Testis (tissue), 3 donors: ENCODE measurements around the gene TNS1. TPM values are rescaled to one million over a fixed set of nuclear protein-coding genes. Genes with fewer than 3 reads are reported as not detected.

Source experiments
- DNase-seq: peaks from one replicate; pipeline ENCODE4 v3.0.0-alpha.2; 2019
- H3K27ac ChIP-seq, 2 donors: fragments of 200-600 bp; sonication (generic); one replicate each; pipeline ENCODE4 v1.5.1; 2019
- H3K27me3 ChIP-seq: fragments of 200-600 bp; sonication (generic); one replicate; pipeline ENCODE4 v1.5.1; 2019
- H3K36me3 ChIP-seq: fragments of 200-600 bp; sonication (generic); one replicate; pipeline ENCODE4 v1.5.1; 2017; ENCODE audit warnings: low read depth; ENCODE audit errors: missing control alignments
- H3K4me1 ChIP-seq: fragments of 200-600 bp; sonication (generic); one replicate; pipeline ENCODE4 v1.5.1; 2019
- H3K4me3 ChIP-seq, 2 donors: fragments of 200-600 bp; sonication (generic); one replicate each; pipeline ENCODE4 v1.5.1; 2017 to 2019
- H3K9me3 ChIP-seq: fragments of 200-600 bp; sonication (generic); one replicate; pipeline ENCODE4 v1.5.1; 2017
- POLR2A ChIP-seq: fragments of 450-650 bp; IDR thresholded peaks from one replicate; pipeline ENCODE4 v1.6.1; 2017; ENCODE audit warnings: antibody characterized with exemption, mild to moderate bottlenecking, moderate library complexity
- WGBS, 2 donors: methylation state at CpG; one replicate each; pipeline ENCODE4 v1.1.5; 2018; 5-methylcytosine and 5-hydroxymethylcytosine counted together
- intact Hi-C: fragments of 100-400 bp; cut with DNase I; formaldehyde crosslinking; loops from one replicate; pipeline ENCODE4 v1.15.1; 2023; ENCODE audit warnings: low total_unique reads
- polyA plus RNA-seq: library from polyadenylated mRNA; stranded (reverse); fragments of 350-450 nt; fragmentation: Illumina TruSeq; extraction: RNeasy Lipid Tissue Mini Kit (QIAGEN cat#74804); gene quantifications from one replicate; pipeline ENCODE4 v1.2.3, GENCODE V29; 2014; ENCODE audit warnings: low read depth, low replicate concordance; ENCODE audit not compliant: insufficient read depth
- total RNA-seq, 2 donors: library from RNA; depleted of rRNA; stranded (reverse); fragments of >200 nt; gene quantifications; one replicate each; pipeline ENCODE4 v1.2.3, GENCODE V29; 2016
- TF ChIP-seq, protein P1 (sequence below), 3 experiments: fragments of 450-650 bp in 2 of 3; fragments of 200-600 bp in 1 of 3; sonication (generic) in 1 of 3; IDR thresholded peaks; one replicate each; pipeline ENCODE4 v1.5.1; 2016 to 2019; ENCODE audit warnings: antibody characterized with exemption in 3 of 3, mild to moderate bottlenecking in 2 of 3, moderate library complexity in 1 of 3

TNS1 gene
- total and polyA plus RNA-seq, 3 donors from 2014 or later = 75.9 to 256 (median 227) TPM

DNA sequence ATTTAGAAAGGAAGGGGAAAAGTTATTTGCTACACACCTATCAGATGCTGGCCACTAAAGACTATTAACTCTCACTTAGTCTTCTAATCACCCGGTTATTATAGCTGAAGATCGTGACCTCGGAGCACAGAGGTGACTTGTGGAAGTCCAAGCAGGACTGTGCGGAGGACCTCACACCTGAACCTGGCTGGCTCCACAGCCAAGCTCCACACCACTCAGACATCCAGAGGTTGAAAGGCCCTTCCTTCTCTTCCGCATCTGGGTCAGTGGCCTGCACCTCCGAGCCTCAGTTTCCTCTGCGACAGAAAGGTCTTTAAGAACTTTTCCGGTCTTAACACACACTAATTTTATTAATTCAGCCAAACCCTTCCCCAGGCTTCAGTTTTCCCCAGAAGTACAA lies 57.9 kb downstream of the TNS1 start:
- no peak for DNase-seq
- intact Hi-C loops = no loop called here
- Histone ChIP-seq H3K36me3 (no peaks in the 10 kb centered on the region), H3K4me3 (no peak overlapping the region), H3K27me3 (no peaks in the 10 kb centered on the region), H3K27ac (peak overlapping the region in 1 of 2 donors; percentile 59), H3K4me1 (peaks cover 26% of the 10 kb centered on the region), H3K9me3 (no peaks in the 10 kb centered on the region)
- 60 to 68% methylated on average over 8 of the region's 8 CpGs for WGBS, 2 donors
- no peak for TF ChIP-seq POLR2A
- TF ChIP-seq, protein P1, sequence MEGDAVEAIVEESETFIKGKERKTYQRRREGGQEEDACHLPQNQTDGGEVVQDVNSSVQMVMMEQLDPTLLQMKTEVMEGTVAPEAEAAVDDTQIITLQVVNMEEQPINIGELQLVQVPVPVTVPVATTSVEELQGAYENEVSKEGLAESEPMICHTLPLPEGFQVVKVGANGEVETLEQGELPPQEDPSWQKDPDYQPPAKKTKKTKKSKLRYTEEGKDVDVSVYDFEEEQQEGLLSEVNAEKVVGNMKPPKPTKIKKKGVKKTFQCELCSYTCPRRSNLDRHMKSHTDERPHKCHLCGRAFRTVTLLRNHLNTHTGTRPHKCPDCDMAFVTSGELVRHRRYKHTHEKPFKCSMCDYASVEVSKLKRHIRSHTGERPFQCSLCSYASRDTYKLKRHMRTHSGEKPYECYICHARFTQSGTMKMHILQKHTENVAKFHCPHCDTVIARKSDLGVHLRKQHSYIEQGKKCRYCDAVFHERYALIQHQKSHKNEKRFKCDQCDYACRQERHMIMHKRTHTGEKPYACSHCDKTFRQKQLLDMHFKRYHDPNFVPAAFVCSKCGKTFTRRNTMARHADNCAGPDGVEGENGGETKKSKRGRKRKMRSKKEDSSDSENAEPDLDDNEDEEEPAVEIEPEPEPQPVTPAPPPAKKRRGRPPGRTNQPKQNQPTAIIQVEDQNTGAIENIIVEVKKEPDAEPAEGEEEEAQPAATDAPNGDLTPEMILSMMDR (IDR thresholded peaks at IDR 0.05) = no peak

DNA sequence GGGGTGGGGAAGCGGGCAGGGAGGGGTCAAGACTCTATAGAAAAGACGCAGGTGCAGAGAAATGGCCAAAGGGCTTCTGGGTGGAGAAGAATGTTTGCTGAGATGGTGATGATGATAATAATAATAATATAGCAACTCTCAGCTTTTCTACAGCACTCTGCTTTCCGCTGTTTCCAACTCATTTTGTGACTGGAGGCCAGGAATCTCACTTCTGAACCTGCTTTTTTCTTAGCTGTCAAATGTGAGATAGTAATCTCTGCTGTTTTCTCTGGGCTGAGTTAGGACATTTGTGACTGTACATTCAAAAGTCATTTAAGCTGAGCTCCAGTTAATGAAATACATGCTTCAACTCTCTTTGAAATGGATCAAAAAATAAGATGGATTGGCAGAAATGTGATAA lies 58.4 kb downstream of the TNS1 start:
- H3K4me3 ChIP-seq = peak overlapping the region in 1 of 2 donors; percentile 77
- H3K9me3 ChIP-seq = no peaks in the 10 kb centered on the region
- peaks cover 21% of the 10 kb centered on the region for H3K4me1 ChIP-seq
- DNase-seq = no peak
- TF ChIP-seq, protein P1 (IDR thresholded peaks at IDR 0.05) = no peak
- TF ChIP-seq POLR2A = no peak
- 47 to 55% methylated on average over 3 of the region's 3 CpGs for WGBS, 2 donors
- no peaks in the 10 kb centered on the region for H3K36me3 ChIP-seq
- no peaks in the 10 kb centered on the region for H3K27me3 ChIP-seq
- no peak overlapping the region for H3K27ac ChIP-seq
- intact Hi-C loops = no loop called here

DNA sequence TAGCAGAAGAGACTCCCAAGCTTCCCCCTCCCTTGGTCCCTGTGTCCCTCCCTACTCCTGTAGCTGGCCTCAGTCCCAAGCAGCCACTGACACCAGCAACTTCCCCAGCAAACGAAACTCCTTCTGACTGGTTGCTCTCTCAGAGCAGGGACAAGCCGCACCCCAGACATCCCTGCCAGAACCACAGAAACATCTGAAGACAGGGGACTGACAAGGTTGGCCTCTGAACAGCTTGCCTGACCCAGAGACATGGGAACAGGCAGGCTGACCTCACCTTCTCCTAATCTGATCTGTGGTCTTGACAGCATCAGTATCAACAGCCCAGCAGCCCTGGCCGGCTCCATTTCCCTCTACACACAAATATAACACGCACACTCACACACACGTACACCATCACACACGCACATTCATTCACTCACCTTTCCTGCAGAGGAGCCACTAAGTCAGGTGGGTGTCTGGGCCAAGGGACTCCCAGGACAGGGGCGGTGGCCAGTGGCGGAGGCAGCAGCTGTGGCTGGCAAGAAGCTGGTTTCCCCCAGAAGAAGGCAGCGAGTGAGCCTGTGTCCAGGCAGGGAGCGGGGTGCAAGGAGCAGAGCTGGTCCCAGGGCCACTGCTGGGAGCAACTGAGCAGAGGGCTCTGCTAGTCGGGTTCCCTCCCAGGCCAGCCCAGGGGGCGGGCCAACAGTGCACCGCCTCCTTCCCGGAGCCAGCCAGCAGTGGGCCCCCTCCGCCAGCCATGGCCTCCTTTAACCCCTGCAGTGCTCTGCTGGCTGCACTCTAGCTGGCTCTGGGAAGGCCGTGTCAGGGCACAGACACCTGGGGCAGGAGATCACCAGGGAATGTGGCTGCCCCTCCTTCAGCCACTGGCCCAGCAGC lies 59.1 kb downstream of the TNS1 start:
- TF ChIP-seq POLR2A = no peak
- TF ChIP-seq, protein P1 (IDR thresholded peaks at IDR 0.05) = no peak
- H3K36me3 ChIP-seq = no peaks in the 10 kb centered on the region
- peak; percentile 78 for DNase-seq
- H3K4me3 ChIP-seq = peak overlapping the region; percentile 55 to 77
- H3K9me3 ChIP-seq = no peaks in the 10 kb centered on the region
- H3K27me3 ChIP-seq = no peaks in the 10 kb centered on the region
- intact Hi-C loops = no loop called here
- H3K27ac ChIP-seq = peak overlapping the region; percentile 70 to 81
- 41% methylated on average over 10 to 15 of the region's 16 CpGs for WGBS, 2 donors
- H3K4me1 ChIP-seq = peaks cover 14% of the 10 kb centered on the region

GRCh38 chr2:217942731-217943335 lies 60.0 kb downstream of the TNS1 start:
- WGBS, 2 donors = 28 to 29% methylated on average over 3 of the region's 3 CpGs
- intact Hi-C loops = no loop called here
- peak overlapping the region; percentile 70 to 81 for H3K27ac ChIP-seq
- no peak for DNase-seq
- no peaks in the 10 kb centered on the region for H3K9me3 ChIP-seq
- H3K4me3 ChIP-seq = peak overlapping the region; percentile 55 to 77
- TF ChIP-seq, protein P1 (IDR thresholded peaks at IDR 0.05) = no peak
- TF ChIP-seq POLR2A = no peak
- H3K27me3 ChIP-seq = no peaks in the 10 kb centered on the region
- no peaks in the 10 kb centered on the region for H3K36me3 ChIP-seq
- peaks cover 16% of the 10 kb centered on the region for H3K4me1 ChIP-seq
